Measurements from ENCODE around the gene HASPIN. TPM values are rescaled to one million over a fixed set of nuclear protein-coding genes. Genes with fewer than 3 reads are reported as not detected.

HASPIN gene
- total RNA-seq, 1 donor from 2014 or later = 6.7 TPM

- H3K36me3 Mint-ChIP-seq (ENCODE audit: low read depth) = peaks cover 33% of the 10 kb centered on the region
- no peaks in the 10 kb centered on the region for H3K9me3 Mint-ChIP-seq
- POLR2A ChIA-PET = interaction anchor here (0.6 to 9.5 kb wide), 29 partner anchors 9 to 471 kb away, joined by 3 to 315 read pairs (median 4); partner anchors contain the start of genes EMC6, HASPIN, P2RX5 and TAX1BP3
- peak overlapping the region; percentile 95 for H3K27ac Mint-ChIP-seq
- H3K4me1 Mint-ChIP-seq = peaks cover 69% of the 10 kb centered on the region
- H3K4me3 Mint-ChIP-seq = peak overlapping the region; percentile 80
- ATAC-seq (ENCODE audit: low read depth) = peak; percentile 93
- no peaks in the 10 kb centered on the region for H3K27me3 Mint-ChIP-seq
- TF ChIP-seq CTCF (IDR thresholded peaks at IDR 0.05) = no peak
- intact Hi-C loops (cut with micrococcal nuclease) = loop anchor here (1.0 kb wide), 5 partner anchors 9 to 28 kb away; no protein-coding TSS in a partner anchor
- CTCF ChIA-PET = interaction anchor here (0.8 to 3.7 kb wide), 12 partner anchors 9 to 117 kb away, joined by 3 to 16 read pairs (median 4); partner anchors contain the start of genes CTNS, HASPIN, P2RX5 and SHPK
- no peak for DNase-seq
These were observed 12.7 kb upstream of the HASPIN start for GRCh38 chr17:3710951-3711383.

- peaks cover 52% of the 10 kb centered on the region for H3K36me3 Mint-ChIP-seq (ENCODE audit: low read depth)
- H3K27ac Mint-ChIP-seq = peak overlapping the region; percentile 95
- no peaks in the 10 kb centered on the region for H3K27me3 Mint-ChIP-seq
- ATAC-seq (ENCODE audit: low read depth) = no peak
- peaks cover 73% of the 10 kb centered on the region for H3K4me1 Mint-ChIP-seq
- intact Hi-C loops (cut with micrococcal nuclease) = no loop called here
- no peaks in the 10 kb centered on the region for H3K9me3 Mint-ChIP-seq
- POLR2A ChIA-PET = interaction anchor here (0.6 to 9.5 kb wide), 12 partner anchors 8 to 133 kb away, joined by 3 to 315 read pairs (median 5); partner anchors contain the start of genes HASPIN, NCBP3, P2RX5 and SHPK
- peak overlapping the region; percentile 40 for H3K4me3 Mint-ChIP-seq
- TF ChIP-seq CTCF (IDR thresholded peaks at IDR 0.05) = no peak
- CTCF ChIA-PET = interaction anchor here (1.0 to 3.7 kb wide), 3 partner anchors 19 to 29 kb away, joined by 3 to 16 read pairs (median 5); no protein-coding TSS in a partner anchor
- no peak for DNase-seq
These were observed 10.8 kb upstream of the HASPIN start for GRCh38 chr17:3712811-3713463.

GRCh38 chr17:3715296-3715695 is 8.4 kb upstream of the HASPIN start:
- intact Hi-C loops (cut with micrococcal nuclease) = no loop called here
- H3K4me1 Mint-ChIP-seq = peaks cover 66% of the 10 kb centered on the region
- no peak overlapping the region for H3K4me3 Mint-ChIP-seq

GRCh38 chr17:3718201-3718600 is 5.5 kb upstream of the HASPIN start:
- H3K27me3 Mint-ChIP-seq = no peaks in the 10 kb centered on the region
- peaks cover 65% of the 10 kb centered on the region for H3K4me1 Mint-ChIP-seq
- H3K9me3 Mint-ChIP-seq = no peaks in the 10 kb centered on the region
- DNase-seq (no peak), ATAC-seq (ENCODE audit: low read depth) (no peak)
- POLR2A ChIA-PET = interaction anchor here (0.6 to 2.8 kb wide), 2 partner anchors 19 to 23 kb away, joined by 3 to 15 read pairs; partner anchors contain the start of gene P2RX5
- intact Hi-C loops (cut with micrococcal nuclease) = no loop called here
- TF ChIP-seq CTCF (IDR thresholded peaks at IDR 0.05) = no peak
- H3K36me3 Mint-ChIP-seq (ENCODE audit: low read depth) = peaks cover 79% of the 10 kb centered on the region
- no peak overlapping the region for H3K4me3 Mint-ChIP-seq
- H3K27ac Mint-ChIP-seq = no peak overlapping the region
- CTCF ChIA-PET = interaction anchor here (1.2 to 1.4 kb wide), 3 partner anchors 14 to 36 kb away, joined by 4 to 5 read pairs (median 4); partner anchors contain the start of gene P2RX5

More at GRCh38 chr17:3715296-3715695, 8.4 kb upstream of the HASPIN start:
- H3K9me3 Mint-ChIP-seq = no peaks in the 10 kb centered on the region
- H3K36me3 Mint-ChIP-seq (ENCODE audit: low read depth) = peaks cover 71% of the 10 kb centered on the region
- POLR2A ChIA-PET = interaction anchor here (0.5 to 6.5 kb wide), 6 partner anchors 8 to 428 kb away, joined by 3 to 66 read pairs (median 6); partner anchors contain the start of genes CYB5D2, HASPIN and P2RX5
- ATAC-seq (ENCODE audit: low read depth) (no peak), DNase-seq (no peak)
- H3K27me3 Mint-ChIP-seq = no peaks in the 10 kb centered on the region
- peak overlapping the region; percentile 5 for H3K27ac Mint-ChIP-seq
- CTCF ChIA-PET = interaction anchor here (1.1 to 1.5 kb wide), 2 partner anchors 17 to 22 kb away, joined by 3 to 4 read pairs; no protein-coding TSS in a partner anchor
- no peak for TF ChIP-seq CTCF (IDR thresholded peaks at IDR 0.05)

GRCh38 chr17:3719265-3719664 is 4.4 kb upstream of the HASPIN start:
- Mint-ChIP-seq H3K4me1 (peaks cover 63% of the 10 kb centered on the region), H3K27ac (peak overlapping the region; percentile 18), H3K27me3 (no peaks in the 10 kb centered on the region), H3K9me3 (no peaks in the 10 kb centered on the region), H3K4me3 (no peak overlapping the region), H3K36me3 (ENCODE audit: low read depth) (peaks cover 80% of the 10 kb centered on the region)
- no peak for TF ChIP-seq CTCF (IDR thresholded peaks at IDR 0.05)
- DNase-seq (no peak), ATAC-seq (ENCODE audit: low read depth) (no peak)
- POLR2A ChIA-PET = interaction anchor here (2.3 to 5.7 kb wide), 2 partner anchors 9 to 23 kb away, joined by 24 to 112 read pairs; partner anchors contain the start of gene P2RX5
- CTCF ChIA-PET = interaction anchor here (0.6 to 2.0 kb wide), 3 partner anchors 8 to 117 kb away, joined by 3 to 5 read pairs (median 3); no protein-coding TSS in a partner anchor
- intact Hi-C loops (cut with micrococcal nuclease) = no loop called here
